Measurements from ENCODE around the gene DYNC1I1. TPM values are rescaled to one million over a fixed set of nuclear protein-coding genes. Genes with fewer than 3 reads are reported as not detected.

DYNC1I1 gene
- total RNA-seq, 1 experiment from 2014 or later, result not detected

DNA sequence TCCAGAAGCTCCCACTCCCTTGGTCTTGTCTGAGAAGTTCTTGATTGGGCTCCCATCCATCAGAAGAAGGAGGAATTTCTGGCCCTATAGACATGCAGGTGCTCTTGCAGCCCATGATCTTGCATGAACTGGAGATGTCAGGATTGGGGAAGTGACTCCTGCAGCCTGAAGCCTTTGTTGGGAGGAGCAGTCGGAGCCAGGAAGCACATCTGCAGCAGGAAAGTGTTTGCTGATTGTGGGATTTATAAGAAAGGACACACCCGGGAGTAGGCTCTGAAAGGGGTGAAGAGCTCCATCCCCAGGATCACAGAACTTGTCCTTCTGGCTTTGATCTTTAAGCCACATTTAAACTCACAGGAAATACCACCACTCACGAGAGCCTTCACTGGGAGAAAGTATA is 185.2 kb downstream of the DYNC1I1 start:
- H3F3A ChIP-seq (ENCODE audit: insufficient read depth, low read depth), result no peaks in the 10 kb centered on the region
- no TSS peak for BruUV-seq (replicated peaks)
- TF ChIP-seq, protein P1, sequence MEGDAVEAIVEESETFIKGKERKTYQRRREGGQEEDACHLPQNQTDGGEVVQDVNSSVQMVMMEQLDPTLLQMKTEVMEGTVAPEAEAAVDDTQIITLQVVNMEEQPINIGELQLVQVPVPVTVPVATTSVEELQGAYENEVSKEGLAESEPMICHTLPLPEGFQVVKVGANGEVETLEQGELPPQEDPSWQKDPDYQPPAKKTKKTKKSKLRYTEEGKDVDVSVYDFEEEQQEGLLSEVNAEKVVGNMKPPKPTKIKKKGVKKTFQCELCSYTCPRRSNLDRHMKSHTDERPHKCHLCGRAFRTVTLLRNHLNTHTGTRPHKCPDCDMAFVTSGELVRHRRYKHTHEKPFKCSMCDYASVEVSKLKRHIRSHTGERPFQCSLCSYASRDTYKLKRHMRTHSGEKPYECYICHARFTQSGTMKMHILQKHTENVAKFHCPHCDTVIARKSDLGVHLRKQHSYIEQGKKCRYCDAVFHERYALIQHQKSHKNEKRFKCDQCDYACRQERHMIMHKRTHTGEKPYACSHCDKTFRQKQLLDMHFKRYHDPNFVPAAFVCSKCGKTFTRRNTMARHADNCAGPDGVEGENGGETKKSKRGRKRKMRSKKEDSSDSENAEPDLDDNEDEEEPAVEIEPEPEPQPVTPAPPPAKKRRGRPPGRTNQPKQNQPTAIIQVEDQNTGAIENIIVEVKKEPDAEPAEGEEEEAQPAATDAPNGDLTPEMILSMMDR (conservative IDR thresholded peaks at IDR 0.05), result no peak
- no peak for TF ChIP-seq EZH2 (IDR thresholded peaks at IDR 0.05; ENCODE audit: low read depth)
- no peaks in the 10 kb centered on the region for H3K9me3 ChIP-seq (ENCODE audit: insufficient read depth, low read depth)
- H3K9me2 ChIP-seq (ENCODE audit: insufficient read depth), result no peaks in the 10 kb centered on the region
- H3K36me3 ChIP-seq (ENCODE audit: low read depth), result no peaks in the 10 kb centered on the region
- no peaks in the 10 kb centered on the region for H3K79me2 ChIP-seq (ENCODE audit: low read depth)
- POLR2A ChIA-PET (ENCODE audit: unreplicated experiment), result no interaction called here
- no peaks in the 10 kb centered on the region for H3K4me1 ChIP-seq (replicated peaks; ENCODE audit: insufficient read depth)
- H3K27me3 ChIP-seq (ENCODE audit: insufficient read depth, low read depth), result no peaks in the 10 kb centered on the region
- H3K27ac ChIP-seq, result no peak overlapping the region
- H4K20me1 ChIP-seq (ENCODE audit: insufficient read depth), result no peaks in the 10 kb centered on the region
- H2AFZ ChIP-seq, result no peak overlapping the region
- no peak overlapping the region for H3K4me3 ChIP-seq
- H3K4me2 ChIP-seq, result no peak overlapping the region
- CTCF ChIA-PET, result no interaction called here
- DNase-seq, result no peak
- intact Hi-C loops (cut with micrococcal nuclease; ENCODE audit: unreplicated experiment), result no loop called here

DNA sequence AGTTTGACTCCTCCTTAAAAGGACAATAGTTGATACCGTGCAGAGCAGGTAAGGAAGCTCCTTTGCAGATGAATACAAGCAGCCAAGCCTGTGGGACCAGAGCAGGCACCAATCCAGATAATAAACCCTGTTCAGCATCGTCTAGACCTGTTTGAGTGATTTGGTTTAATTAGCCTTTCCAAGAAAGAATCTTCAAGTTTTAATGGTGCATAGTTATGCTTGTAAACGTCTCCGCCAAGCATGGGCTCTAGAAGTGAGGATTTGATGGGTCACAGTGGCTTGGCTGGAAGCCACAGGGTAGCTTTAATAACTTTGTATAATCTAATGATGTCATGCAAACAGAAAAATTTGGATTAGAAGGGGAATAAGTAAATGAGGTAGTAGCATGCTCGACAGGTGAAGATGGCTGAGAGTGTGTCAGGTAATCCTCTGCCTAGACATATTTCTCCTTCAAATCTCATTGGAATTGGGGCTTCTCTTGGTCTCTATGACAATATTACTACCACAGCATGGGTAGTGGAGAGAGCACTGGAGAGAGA is 188.4 kb downstream of the DYNC1I1 start:
- no peaks in the 10 kb centered on the region for H3K79me2 ChIP-seq (ENCODE audit: low read depth)
- TF ChIP-seq EZH2 (IDR thresholded peaks at IDR 0.05; ENCODE audit: low read depth), result no peak
- TF ChIP-seq, protein P1 (conservative IDR thresholded peaks at IDR 0.05), result no peak
- H3K4me2 ChIP-seq, result no peak overlapping the region
- ChIA-PET POLR2A (ENCODE audit: unreplicated experiment) (no interaction called here), CTCF (no interaction called here)
- no peak overlapping the region for H2AFZ ChIP-seq
- no peaks in the 10 kb centered on the region for H3K9me3 ChIP-seq (ENCODE audit: insufficient read depth, low read depth)
- H3F3A ChIP-seq (ENCODE audit: insufficient read depth, low read depth), result no peaks in the 10 kb centered on the region
- no peaks in the 10 kb centered on the region for H3K4me1 ChIP-seq (replicated peaks; ENCODE audit: insufficient read depth)
- no peaks in the 10 kb centered on the region for H4K20me1 ChIP-seq (ENCODE audit: insufficient read depth)
- no TSS peak for BruUV-seq (replicated peaks)
- H3K9me2 ChIP-seq (ENCODE audit: insufficient read depth), result no peaks in the 10 kb centered on the region
- H3K36me3 ChIP-seq (ENCODE audit: low read depth), result no peaks in the 10 kb centered on the region
- no peak for DNase-seq
- H3K27ac ChIP-seq, result no peak overlapping the region
- no peaks in the 10 kb centered on the region for H3K27me3 ChIP-seq (ENCODE audit: insufficient read depth, low read depth)
- intact Hi-C loops (cut with micrococcal nuclease; ENCODE audit: unreplicated experiment), result no loop called here
- no peak overlapping the region for H3K4me3 ChIP-seq

DNA sequence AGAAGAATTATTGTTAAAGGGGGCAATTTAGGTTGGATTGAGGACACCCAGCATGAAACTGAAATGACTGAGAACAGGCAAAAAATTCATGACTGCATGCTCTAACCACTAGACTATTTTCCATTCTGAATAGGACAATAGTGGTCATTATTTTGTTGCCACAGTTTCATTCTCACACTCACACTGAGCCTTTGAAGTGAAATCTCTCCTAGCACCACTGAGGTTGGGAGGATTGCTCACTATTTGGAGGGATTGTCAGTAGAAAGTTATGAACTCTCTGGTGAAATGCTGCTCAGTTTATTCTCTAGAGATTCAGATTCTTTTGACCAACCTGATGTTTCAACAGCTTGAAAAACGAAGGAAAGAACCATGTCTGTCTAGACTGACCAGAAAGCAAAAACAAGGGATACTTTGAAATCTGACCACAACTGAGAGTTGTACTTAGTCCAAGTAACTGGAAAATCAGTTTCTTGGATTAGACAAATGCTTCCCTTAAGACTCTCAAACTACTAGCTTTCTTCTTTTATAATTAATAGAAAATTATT is 191.2 kb downstream of the DYNC1I1 start:
- no peak overlapping the region for H3K4me2 ChIP-seq
- H3K9me2 ChIP-seq (ENCODE audit: insufficient read depth), result no peaks in the 10 kb centered on the region
- H2AFZ ChIP-seq, result no peak overlapping the region
- no peak for DNase-seq
- no peaks in the 10 kb centered on the region for H3K27me3 ChIP-seq (ENCODE audit: insufficient read depth, low read depth)
- H3K27ac ChIP-seq, result no peak overlapping the region
- CTCF ChIA-PET, result no interaction called here
- no peaks in the 10 kb centered on the region for H4K20me1 ChIP-seq (ENCODE audit: insufficient read depth)
- H3K36me3 ChIP-seq (ENCODE audit: low read depth), result no peaks in the 10 kb centered on the region
- no peaks in the 10 kb centered on the region for H3K4me1 ChIP-seq (replicated peaks; ENCODE audit: insufficient read depth)
- H3K4me3 ChIP-seq, result no peak overlapping the region
- no TSS peak for BruUV-seq (replicated peaks)
- intact Hi-C loops (cut with micrococcal nuclease; ENCODE audit: unreplicated experiment), result no loop called here
- TF ChIP-seq, protein P1 (conservative IDR thresholded peaks at IDR 0.05), result no peak
- TF ChIP-seq EZH2 (IDR thresholded peaks at IDR 0.05; ENCODE audit: low read depth), result no peak
- H3K9me3 ChIP-seq (ENCODE audit: insufficient read depth, low read depth), result no peaks in the 10 kb centered on the region
- POLR2A ChIA-PET (ENCODE audit: unreplicated experiment), result no interaction called here
- no peaks in the 10 kb centered on the region for H3K79me2 ChIP-seq (ENCODE audit: low read depth)
- H3F3A ChIP-seq (ENCODE audit: insufficient read depth, low read depth), result no peaks in the 10 kb centered on the region
